GM23338 (cell line): ENCODE measurements around the gene CD53. TPM values are rescaled to one million over a fixed set of nuclear protein-coding genes. Genes with fewer than 3 reads are reported as not detected.

Source experiments
- ATAC-seq: fragments of 200-7000 bp; cut with Tn5 transposase; 3 replicates; pipeline ENCODE4 v1.9.1; 2020
- DNase-seq: peaks from one replicate; pipeline ENCODE4 v3.0.0-alpha.2; 2015; ENCODE audit warnings: low spot score
- H2AFZ ChIP-seq: fragments of 200-600 bp; sonication (generic); 2 replicates; pipeline ENCODE4 v1.8.0; 2016; ENCODE audit warnings: antibody characterized with exemption, mild to moderate bottlenecking, moderate library complexity
- H3F3A ChIP-seq: fragments of 200-600 bp; sonication (generic); replicated peaks from 2 replicates; pipeline ENCODE4 v1.8.0; 2017; ENCODE audit warnings: antibody characterized with exemption, mixed run types, low read depth
- H3K27ac ChIP-seq: fragments of 200-600 bp; sonication (generic); 2 replicates; pipeline ENCODE4 v1.6.1; 2016; ENCODE audit warnings: low read depth
- H3K27me3 ChIP-seq: fragments of 200-600 bp; sonication (generic); 2 replicates; pipeline ENCODE4 v1.8.0; 2016; ENCODE audit warnings: mild to moderate bottlenecking, mixed run types, moderate library complexity; ENCODE audit not compliant: insufficient read depth
- H3K36me3 ChIP-seq: fragments of 200-600 bp; sonication (generic); 2 replicates; pipeline ENCODE4 v1.8.0; 2016; ENCODE audit warnings: mild to moderate bottlenecking; ENCODE audit not compliant: insufficient read depth
- H3K4me1 ChIP-seq: fragments of 200-600 bp; sonication (generic); 2 replicates; pipeline ENCODE4 v1.8.0; 2016; ENCODE audit warnings: mild to moderate bottlenecking, moderate library complexity; ENCODE audit not compliant: insufficient read depth
- H3K4me2 ChIP-seq: fragments of 200-600 bp; sonication (generic); 2 replicates; pipeline ENCODE4 v1.7.1; 2017; ENCODE audit warnings: mixed run types
- H3K4me3 ChIP-seq: fragments of 200-600 bp; sonication (generic); 2 replicates; pipeline ENCODE4 v1.6.1; 2016; ENCODE audit warnings: mixed run types
- H3K79me2 ChIP-seq: fragments of 200-600 bp; sonication (generic); replicated peaks from 2 replicates; pipeline ENCODE4 v1.8.0; 2017; ENCODE audit warnings: mild to moderate bottlenecking; ENCODE audit not compliant: insufficient read depth
- H3K9me2 ChIP-seq: fragments of 200-600 bp; sonication (generic); 2 replicates; pipeline ENCODE4 v1.8.0; 2017; ENCODE audit not compliant: insufficient read depth
- H4K20me1 ChIP-seq: fragments of 200-600 bp; sonication (generic); replicated peaks from 2 replicates; pipeline ENCODE4 v1.8.0; 2017; ENCODE audit warnings: mild to moderate bottlenecking; ENCODE audit not compliant: insufficient read depth
- H3K27ac Mint-ChIP-seq: 2 replicates; pipeline ENCODE4 v1.8.0; 2020; ENCODE audit warnings: inconsistent platforms, mild to moderate bottlenecking, moderate library complexity, mixed read lengths
- H3K27me3 Mint-ChIP-seq: 3 replicates; pipeline ENCODE4 v1.8.0; 2022; ENCODE audit warnings: low read depth, mild to moderate bottlenecking, moderate library complexity, mixed read lengths, inconsistent platforms; ENCODE audit not compliant: insufficient read depth, poor library complexity
- H3K36me3 Mint-ChIP-seq: 3 replicates; pipeline ENCODE4 v1.8.0; 2021; ENCODE audit warnings: low read depth, mild to moderate bottlenecking, inconsistent platforms, moderate library complexity, mixed read lengths
- H3K4me1 Mint-ChIP-seq: 3 replicates; pipeline ENCODE4 v1.8.0; 2020; ENCODE audit warnings: mild to moderate bottlenecking, inconsistent platforms, mixed read lengths
- H3K4me3 Mint-ChIP-seq: 3 replicates; pipeline ENCODE4 v1.8.0; 2021; ENCODE audit warnings: moderate library complexity, mild to moderate bottlenecking, inconsistent platforms, mixed read lengths
- H3K9me3 Mint-ChIP-seq: 3 replicates; pipeline ENCODE4 v1.8.0; 2020; ENCODE audit warnings: moderate library complexity, mild to moderate bottlenecking, inconsistent platforms, mixed read lengths
- CREB1 ChIP-seq: fragments of 250-450 bp; sonication (Bioruptor Pico); IDR thresholded peaks from 2 replicates; pipeline ENCODE4 v1.5.0; 2020; ENCODE audit warnings: low read depth, mild to moderate bottlenecking, moderate library complexity
- EZH2 ChIP-seq: fragments of 200-600 bp; sonication (generic); IDR thresholded peaks from one replicate; pipeline ENCODE4 v1.8.0; 2017; ENCODE audit warnings: antibody characterized with exemption, mild to moderate bottlenecking, low read depth; ENCODE audit not compliant: unreplicated experiment
- EZH2phosphoT487 ChIP-seq: fragments of 200-600 bp; sonication (generic); IDR thresholded peaks from one replicate; pipeline ENCODE4 v1.8.1; 2018; ENCODE audit warnings: antibody characterized with exemption; ENCODE audit not compliant: unreplicated experiment
- JUNB ChIP-seq: IDR thresholded peaks from one replicate; pipeline ENCODE4 v1.6.1; 2016; ENCODE audit warnings: antibody characterized with exemption; ENCODE audit not compliant: unreplicated experiment
- NANOG ChIP-seq: IDR thresholded peaks from 2 replicates; pipeline ENCODE4 v1.6.1; 2016; ENCODE audit warnings: antibody characterized with exemption, borderline replicate concordance
- POLR2AphosphoS5 ChIP-seq: IDR thresholded peaks from 2 replicates; pipeline ENCODE4 v1.6.1; 2016; ENCODE audit warnings: antibody characterized with exemption, low read depth
- STAT1 ChIP-seq: IDR thresholded peaks from one replicate; pipeline ENCODE4 v1.6.1; 2016; ENCODE audit warnings: antibody characterized with exemption; ENCODE audit not compliant: unreplicated experiment
- ZNF114 ChIP-seq: fragments of 250-450 bp; sonication (Bioruptor Pico); IDR thresholded peaks from 2 replicates; pipeline ENCODE4 v1.5.0; 2020; ENCODE audit warnings: mild to moderate bottlenecking, moderate library complexity
- ZNF331 ChIP-seq: fragments of 250-450 bp; sonication (Bioruptor Pico); IDR thresholded peaks from 2 replicates; pipeline ENCODE4 v1.5.0; 2020; ENCODE audit warnings: low read depth, mild to moderate bottlenecking, moderate library complexity
- polyA plus RNA-seq: library from polyadenylated mRNA; unstranded; fragments of >200 nt; fragmentation: Nextera tagmentation; extraction: Ambion mirVana; gene quantifications from 2 replicates; pipeline ENCODE4 v1.2.1, GENCODE V29; 2016
- total RNA-seq: library from RNA; depleted of rRNA; stranded (reverse); fragments of >200 nt; shearing (Covaris generic); gene quantifications from 2 replicates; pipeline ENCODE4 v1.2.3, GENCODE V29; 2014
- TF ChIP-seq, protein P1 (sequence below): IDR thresholded peaks from one replicate; pipeline ENCODE4 v1.6.1; 2018; ENCODE audit warnings: antibody characterized with exemption; ENCODE audit not compliant: unreplicated experiment
- TF ChIP-seq, protein P2 (sequence below): fragments of 250-450 bp; sonication (Bioruptor Pico); IDR thresholded peaks from 2 replicates; pipeline ENCODE4 v1.5.0; 2020; ENCODE audit warnings: mild to moderate bottlenecking, moderate library complexity
- TF ChIP-seq, protein P3 (sequence below): IDR thresholded peaks from 2 replicates; pipeline ENCODE4 v1.6.1; 2016; ENCODE audit warnings: antibody characterized with exemption
- TF ChIP-seq, protein P4 (sequence below), 2 experiments: fragments of 200-600 bp in 1 of 2; sonication (generic) in 1 of 2; conservative IDR thresholded peaks; 2 replicates each; pipeline versions ENCODE4 v1.5.1 to v1.6.1; 2016 to 2017; ENCODE audit warnings: antibody characterized with exemption in 2 of 2, low read depth in 2 of 2, mild to moderate bottlenecking in 2 of 2, moderate library complexity in 1 of 2

The CD53 gene
- total and polyA plus RNA-seq, 2 experiments from 2014 or later, result 0.28 to 0.70 TPM

- no peaks in the 10 kb centered on the region for H3K9me3 Mint-ChIP-seq
- H3K27me3 Mint-ChIP-seq, result peaks cover 1% of the 10 kb centered on the region
- Histone ChIP-seq H3K4me3 (no peak overlapping the region), H3K27me3 (no peaks in the 10 kb centered on the region), H2AFZ (no peak overlapping the region), H3F3A (no peaks in the 10 kb centered on the region), H3K36me3 (no peaks in the 10 kb centered on the region), H3K27ac (no peak overlapping the region), H3K9me2 (peaks cover 5% of the 10 kb centered on the region; the same call in 1 of the 2 replicates), H3K4me2 (no peak overlapping the region), H3K79me2 (no peaks in the 10 kb centered on the region), H4K20me1 (no peaks in the 10 kb centered on the region), H3K4me1 (peaks cover 9% of the 10 kb centered on the region; the same call in 1 of the 2 replicates)
- TF ChIP-seq POLR2AphosphoS5, result no peak
- no peak for TF ChIP-seq ZNF114 (CRISPR knock-in tag)
- no peak for TF ChIP-seq STAT1
- no peak for TF ChIP-seq NANOG
- TF ChIP-seq, protein P1, sequence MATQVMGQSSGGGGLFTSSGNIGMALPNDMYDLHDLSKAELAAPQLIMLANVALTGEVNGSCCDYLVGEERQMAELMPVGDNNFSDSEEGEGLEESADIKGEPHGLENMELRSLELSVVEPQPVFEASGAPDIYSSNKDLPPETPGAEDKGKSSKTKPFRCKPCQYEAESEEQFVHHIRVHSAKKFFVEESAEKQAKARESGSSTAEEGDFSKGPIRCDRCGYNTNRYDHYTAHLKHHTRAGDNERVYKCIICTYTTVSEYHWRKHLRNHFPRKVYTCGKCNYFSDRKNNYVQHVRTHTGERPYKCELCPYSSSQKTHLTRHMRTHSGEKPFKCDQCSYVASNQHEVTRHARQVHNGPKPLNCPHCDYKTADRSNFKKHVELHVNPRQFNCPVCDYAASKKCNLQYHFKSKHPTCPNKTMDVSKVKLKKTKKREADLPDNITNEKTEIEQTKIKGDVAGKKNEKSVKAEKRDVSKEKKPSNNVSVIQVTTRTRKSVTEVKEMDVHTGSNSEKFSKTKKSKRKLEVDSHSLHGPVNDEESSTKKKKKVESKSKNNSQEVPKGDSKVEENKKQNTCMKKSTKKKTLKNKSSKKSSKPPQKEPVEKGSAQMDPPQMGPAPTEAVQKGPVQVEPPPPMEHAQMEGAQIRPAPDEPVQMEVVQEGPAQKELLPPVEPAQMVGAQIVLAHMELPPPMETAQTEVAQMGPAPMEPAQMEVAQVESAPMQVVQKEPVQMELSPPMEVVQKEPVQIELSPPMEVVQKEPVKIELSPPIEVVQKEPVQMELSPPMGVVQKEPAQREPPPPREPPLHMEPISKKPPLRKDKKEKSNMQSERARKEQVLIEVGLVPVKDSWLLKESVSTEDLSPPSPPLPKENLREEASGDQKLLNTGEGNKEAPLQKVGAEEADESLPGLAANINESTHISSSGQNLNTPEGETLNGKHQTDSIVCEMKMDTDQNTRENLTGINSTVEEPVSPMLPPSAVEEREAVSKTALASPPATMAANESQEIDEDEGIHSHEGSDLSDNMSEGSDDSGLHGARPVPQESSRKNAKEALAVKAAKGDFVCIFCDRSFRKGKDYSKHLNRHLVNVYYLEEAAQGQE, result no peak
- no peak for TF ChIP-seq EZH2phosphoT487
- no peak for TF ChIP-seq JUNB
- TF ChIP-seq EZH2, result no peak
- no peak for TF ChIP-seq CREB1 (CRISPR knock-in tag)
- TF ChIP-seq, protein P2, sequence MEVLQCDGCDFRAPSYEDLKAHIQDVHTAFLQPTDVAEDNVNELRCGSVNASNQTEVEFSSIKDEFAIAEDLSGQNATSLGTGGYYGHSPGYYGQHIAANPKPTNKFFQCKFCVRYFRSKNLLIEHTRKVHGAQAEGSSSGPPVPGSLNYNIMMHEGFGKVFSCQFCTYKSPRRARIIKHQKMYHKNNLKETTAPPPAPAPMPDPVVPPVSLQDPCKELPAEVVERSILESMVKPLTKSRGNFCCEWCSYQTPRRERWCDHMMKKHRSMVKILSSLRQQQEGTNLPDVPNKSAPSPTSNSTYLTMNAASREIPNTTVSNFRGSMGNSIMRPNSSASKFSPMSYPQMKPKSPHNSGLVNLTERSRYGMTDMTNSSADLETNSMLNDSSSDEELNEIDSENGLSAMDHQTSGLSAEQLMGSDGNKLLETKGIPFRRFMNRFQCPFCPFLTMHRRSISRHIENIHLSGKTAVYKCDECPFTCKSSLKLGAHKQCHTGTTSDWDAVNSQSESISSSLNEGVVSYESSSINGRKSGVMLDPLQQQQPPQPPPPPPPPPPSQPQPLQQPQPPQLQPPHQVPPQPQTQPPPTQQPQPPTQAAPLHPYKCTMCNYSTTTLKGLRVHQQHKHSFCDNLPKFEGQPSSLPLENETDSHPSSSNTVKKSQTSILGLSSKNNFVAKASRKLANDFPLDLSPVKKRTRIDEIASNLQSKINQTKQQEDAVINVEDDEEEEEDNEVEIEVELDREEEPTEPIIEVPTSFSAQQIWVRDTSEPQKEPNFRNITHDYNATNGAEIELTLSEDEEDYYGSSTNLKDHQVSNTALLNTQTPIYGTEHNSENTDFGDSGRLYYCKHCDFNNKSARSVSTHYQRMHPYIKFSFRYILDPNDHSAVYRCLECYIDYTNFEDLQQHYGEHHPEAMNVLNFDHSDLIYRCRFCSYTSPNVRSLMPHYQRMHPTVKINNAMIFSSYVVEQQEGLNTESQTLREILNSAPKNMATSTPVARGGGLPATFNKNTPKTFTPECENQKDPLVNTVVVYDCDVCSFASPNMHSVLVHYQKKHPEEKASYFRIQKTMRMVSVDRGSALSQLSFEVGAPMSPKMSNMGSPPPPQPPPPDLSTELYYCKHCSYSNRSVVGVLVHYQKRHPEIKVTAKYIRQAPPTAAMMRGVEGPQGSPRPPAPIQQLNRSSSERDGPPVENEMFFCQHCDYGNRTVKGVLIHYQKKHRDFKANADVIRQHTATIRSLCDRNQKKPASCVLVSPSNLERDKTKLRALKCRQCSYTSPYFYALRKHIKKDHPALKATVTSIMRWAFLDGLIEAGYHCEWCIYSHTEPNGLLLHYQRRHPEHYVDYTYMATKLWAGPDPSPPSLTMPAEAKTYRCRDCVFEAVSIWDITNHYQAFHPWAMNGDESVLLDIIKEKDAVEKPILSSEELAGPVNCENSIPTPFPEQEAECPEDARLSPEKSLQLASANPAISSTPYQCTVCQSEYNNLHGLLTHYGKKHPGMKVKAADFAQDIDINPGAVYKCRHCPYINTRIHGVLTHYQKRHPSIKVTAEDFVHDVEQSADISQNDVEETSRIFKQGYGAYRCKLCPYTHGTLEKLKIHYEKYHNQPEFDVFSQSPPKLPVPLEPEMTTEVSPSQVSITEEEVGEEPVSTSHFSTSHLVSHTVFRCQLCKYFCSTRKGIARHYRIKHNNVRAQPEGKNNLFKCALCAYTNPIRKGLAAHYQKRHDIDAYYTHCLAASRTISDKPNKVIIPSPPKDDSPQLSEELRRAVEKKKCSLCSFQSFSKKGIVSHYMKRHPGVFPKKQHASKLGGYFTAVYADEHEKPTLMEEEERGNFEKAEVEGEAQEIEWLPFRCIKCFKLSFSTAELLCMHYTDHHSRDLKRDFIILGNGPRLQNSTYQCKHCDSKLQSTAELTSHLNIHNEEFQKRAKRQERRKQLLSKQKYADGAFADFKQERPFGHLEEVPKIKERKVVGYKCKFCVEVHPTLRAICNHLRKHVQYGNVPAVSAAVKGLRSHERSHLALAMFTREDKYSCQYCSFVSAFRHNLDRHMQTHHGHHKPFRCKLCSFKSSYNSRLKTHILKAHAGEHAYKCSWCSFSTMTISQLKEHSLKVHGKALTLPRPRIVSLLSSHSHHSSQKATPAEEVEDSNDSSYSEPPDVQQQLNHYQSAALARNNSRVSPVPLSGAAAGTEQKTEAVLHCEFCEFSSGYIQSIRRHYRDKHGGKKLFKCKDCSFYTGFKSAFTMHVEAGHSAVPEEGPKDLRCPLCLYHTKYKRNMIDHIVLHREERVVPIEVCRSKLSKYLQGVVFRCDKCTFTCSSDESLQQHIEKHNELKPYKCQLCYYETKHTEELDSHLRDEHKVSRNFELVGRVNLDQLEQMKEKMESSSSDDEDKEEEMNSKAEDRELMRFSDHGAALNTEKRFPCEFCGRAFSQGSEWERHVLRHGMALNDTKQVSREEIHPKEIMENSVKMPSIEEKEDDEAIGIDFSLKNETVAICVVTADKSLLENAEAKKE, result no peak
- TF ChIP-seq, protein P3, sequence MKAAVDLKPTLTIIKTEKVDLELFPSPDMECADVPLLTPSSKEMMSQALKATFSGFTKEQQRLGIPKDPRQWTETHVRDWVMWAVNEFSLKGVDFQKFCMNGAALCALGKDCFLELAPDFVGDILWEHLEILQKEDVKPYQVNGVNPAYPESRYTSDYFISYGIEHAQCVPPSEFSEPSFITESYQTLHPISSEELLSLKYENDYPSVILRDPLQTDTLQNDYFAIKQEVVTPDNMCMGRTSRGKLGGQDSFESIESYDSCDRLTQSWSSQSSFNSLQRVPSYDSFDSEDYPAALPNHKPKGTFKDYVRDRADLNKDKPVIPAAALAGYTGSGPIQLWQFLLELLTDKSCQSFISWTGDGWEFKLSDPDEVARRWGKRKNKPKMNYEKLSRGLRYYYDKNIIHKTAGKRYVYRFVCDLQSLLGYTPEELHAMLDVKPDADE, result no peak
- TF ChIP-seq, protein P4, sequence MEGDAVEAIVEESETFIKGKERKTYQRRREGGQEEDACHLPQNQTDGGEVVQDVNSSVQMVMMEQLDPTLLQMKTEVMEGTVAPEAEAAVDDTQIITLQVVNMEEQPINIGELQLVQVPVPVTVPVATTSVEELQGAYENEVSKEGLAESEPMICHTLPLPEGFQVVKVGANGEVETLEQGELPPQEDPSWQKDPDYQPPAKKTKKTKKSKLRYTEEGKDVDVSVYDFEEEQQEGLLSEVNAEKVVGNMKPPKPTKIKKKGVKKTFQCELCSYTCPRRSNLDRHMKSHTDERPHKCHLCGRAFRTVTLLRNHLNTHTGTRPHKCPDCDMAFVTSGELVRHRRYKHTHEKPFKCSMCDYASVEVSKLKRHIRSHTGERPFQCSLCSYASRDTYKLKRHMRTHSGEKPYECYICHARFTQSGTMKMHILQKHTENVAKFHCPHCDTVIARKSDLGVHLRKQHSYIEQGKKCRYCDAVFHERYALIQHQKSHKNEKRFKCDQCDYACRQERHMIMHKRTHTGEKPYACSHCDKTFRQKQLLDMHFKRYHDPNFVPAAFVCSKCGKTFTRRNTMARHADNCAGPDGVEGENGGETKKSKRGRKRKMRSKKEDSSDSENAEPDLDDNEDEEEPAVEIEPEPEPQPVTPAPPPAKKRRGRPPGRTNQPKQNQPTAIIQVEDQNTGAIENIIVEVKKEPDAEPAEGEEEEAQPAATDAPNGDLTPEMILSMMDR (conservative IDR thresholded peaks at IDR 0.05; ENCODE audit: low read depth in 2 of 2), result no peak
- TF ChIP-seq ZNF331 (CRISPR knock-in tag), result no peak
- no peaks in the 10 kb centered on the region for H3K36me3 Mint-ChIP-seq
- H3K27ac Mint-ChIP-seq, result no peak overlapping the region
- H3K4me3 Mint-ChIP-seq, result no peak overlapping the region
- ATAC-seq (no peak), DNase-seq (no peak)
- H3K4me1 Mint-ChIP-seq, result peaks cover 17% of the 10 kb centered on the region
Measured at GRCh38 chr1:110875216-110875731, 2.3 kb downstream of the CD53 start.
